OCI-LY1 (cell line): Measurements from ENCODE around the gene MRPL38.

ENCODE experiments used
- CTCF ChIP-seq: fragments of 200-600 bp; sonication (generic), shearing (Covaris generic); IDR thresholded peaks from 2 replicates; pipeline ENCODE4 v1.5.1; 2017; ENCODE audit warnings: mild to moderate bottlenecking, antibody characterized with exemption, low read length, moderate library complexity, mixed read lengths
- EZH2 ChIP-seq: fragments of 200-600 bp; sonication (generic), shearing (Covaris generic); IDR thresholded peaks from 2 replicates; pipeline ENCODE4 v1.8.0; 2017; ENCODE audit warnings: borderline replicate concordance, mixed run types, mild to moderate bottlenecking, antibody characterized with exemption, low read length, moderate library complexity, mixed read lengths

GRCh38 chr17:75880266-75880665 lies 24.4 kb downstream of the MRPL38 start:
- no peak for TF ChIP-seq CTCF
- TF ChIP-seq EZH2, result no peak
